KMS-11 (cell line): Measurements from ENCODE around the gene TMEM267.
"Not testable (repeated sequence)": the region's sequence is repeated elsewhere in the genome, so short reads cannot be mapped to it uniquely, and the experiment has no call there.

Source experiments
- H2AFZ ChIP-seq: fragments of 200-600 bp; sonication (generic); 2 replicates; pipeline ENCODE4 v1.6.1; 2016; ENCODE audit warnings: antibody characterized with exemption, mixed run types, low read depth
- H3K27ac ChIP-seq: fragments of 200-600 bp; sonication (generic); 2 replicates; pipeline ENCODE4 v1.6.1; 2016; ENCODE audit warnings: mild to moderate bottlenecking, mixed run types
- H3K27me3 ChIP-seq: fragments of 200-600 bp; sonication (generic); 2 replicates; pipeline ENCODE4 v1.6.1; 2017; ENCODE audit warnings: mild to moderate bottlenecking, low read depth, mixed run types, moderate library complexity; ENCODE audit not compliant: insufficient read depth
- H3K36me3 ChIP-seq: fragments of 200-600 bp; sonication (generic); 2 replicates; pipeline ENCODE4 v1.6.1; 2017; ENCODE audit warnings: mild to moderate bottlenecking, mixed run types; ENCODE audit not compliant: insufficient read depth
- H3K4me1 ChIP-seq: fragments of 200-600 bp; sonication (generic); 2 replicates; pipeline ENCODE4 v1.6.1; 2016; ENCODE audit warnings: mild to moderate bottlenecking, low read depth, mixed run types; ENCODE audit not compliant: poor library complexity, severe bottlenecking
- H3K4me2 ChIP-seq: fragments of 200-600 bp; sonication (generic); 2 replicates; pipeline ENCODE4 v1.7.0; 2016; ENCODE audit warnings: mild to moderate bottlenecking, mixed run types
- H3K4me3 ChIP-seq: fragments of 200-600 bp; sonication (generic); IDR thresholded peaks from 2 replicates; pipeline ENCODE4 v1.6.1; 2017; ENCODE audit warnings: low read depth, low read length, mixed read lengths; ENCODE audit not compliant: insufficient read depth
- H3K79me2 ChIP-seq: fragments of 200-600 bp; sonication (generic); 2 replicates; pipeline ENCODE4 v1.6.1; 2016; ENCODE audit warnings: low read depth, mixed run types; ENCODE audit not compliant: insufficient read depth
- H3K9ac ChIP-seq: fragments of 200-600 bp; sonication (generic); 2 replicates; pipeline ENCODE4 v1.6.1; 2016; ENCODE audit warnings: mild to moderate bottlenecking, mixed run types
- H4K20me1 ChIP-seq: fragments of 200-600 bp; sonication (generic); 2 replicates; pipeline ENCODE4 v1.6.1; 2016; ENCODE audit warnings: mild to moderate bottlenecking, mixed run types; ENCODE audit not compliant: insufficient read depth
- TF ChIP-seq, protein P1 (sequence below): fragments of 200-600 bp; sonication (generic); conservative IDR thresholded peaks from 2 replicates; pipeline ENCODE4 v1.6.1; 2017; ENCODE audit warnings: low read depth, mild to moderate bottlenecking, antibody characterized with exemption, low read length, moderate library complexity, mixed read lengths

TMEM267 gene

DNA sequence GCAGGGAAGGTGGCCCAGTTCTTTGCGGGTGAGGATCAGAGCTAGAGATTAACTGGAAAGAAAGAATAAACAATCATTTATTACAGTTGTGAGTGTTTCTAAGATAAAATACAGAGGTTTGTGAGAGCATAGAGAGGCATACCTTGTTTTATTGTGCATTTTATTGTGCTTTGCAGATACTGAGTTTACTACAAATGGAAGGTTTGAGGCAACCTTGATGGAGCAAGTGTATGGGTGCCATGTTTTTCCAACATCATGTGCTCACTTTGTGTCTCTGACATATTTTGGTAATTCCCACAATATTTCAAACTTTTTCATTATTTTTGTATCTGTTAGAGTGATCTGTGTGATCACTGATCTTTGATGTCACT lies 32.0 kb upstream of the TMEM267 start:
- Histone ChIP-seq H3K4me2 (peak overlapping the region; percentile 85), H4K20me1 (no peaks in the 10 kb centered on the region), H3K27ac (0 out of 2 replicates have a peak overlapping the region, but pooled peaks have one; percentile 78), H2AFZ (peak overlapping the region; percentile 75), H3K27me3 (no peaks in the 10 kb centered on the region), H3K4me3 (no peak overlapping the region), H3K9ac (peak overlapping the region; percentile 73; the same call in 1 of the 2 replicates), H3K79me2 (no peaks in the 10 kb centered on the region), H3K4me1 (peaks cover 10% of the 10 kb centered on the region), H3K36me3 (no peaks in the 10 kb centered on the region)
- TF ChIP-seq, protein P1, sequence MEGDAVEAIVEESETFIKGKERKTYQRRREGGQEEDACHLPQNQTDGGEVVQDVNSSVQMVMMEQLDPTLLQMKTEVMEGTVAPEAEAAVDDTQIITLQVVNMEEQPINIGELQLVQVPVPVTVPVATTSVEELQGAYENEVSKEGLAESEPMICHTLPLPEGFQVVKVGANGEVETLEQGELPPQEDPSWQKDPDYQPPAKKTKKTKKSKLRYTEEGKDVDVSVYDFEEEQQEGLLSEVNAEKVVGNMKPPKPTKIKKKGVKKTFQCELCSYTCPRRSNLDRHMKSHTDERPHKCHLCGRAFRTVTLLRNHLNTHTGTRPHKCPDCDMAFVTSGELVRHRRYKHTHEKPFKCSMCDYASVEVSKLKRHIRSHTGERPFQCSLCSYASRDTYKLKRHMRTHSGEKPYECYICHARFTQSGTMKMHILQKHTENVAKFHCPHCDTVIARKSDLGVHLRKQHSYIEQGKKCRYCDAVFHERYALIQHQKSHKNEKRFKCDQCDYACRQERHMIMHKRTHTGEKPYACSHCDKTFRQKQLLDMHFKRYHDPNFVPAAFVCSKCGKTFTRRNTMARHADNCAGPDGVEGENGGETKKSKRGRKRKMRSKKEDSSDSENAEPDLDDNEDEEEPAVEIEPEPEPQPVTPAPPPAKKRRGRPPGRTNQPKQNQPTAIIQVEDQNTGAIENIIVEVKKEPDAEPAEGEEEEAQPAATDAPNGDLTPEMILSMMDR, result no peak

DNA sequence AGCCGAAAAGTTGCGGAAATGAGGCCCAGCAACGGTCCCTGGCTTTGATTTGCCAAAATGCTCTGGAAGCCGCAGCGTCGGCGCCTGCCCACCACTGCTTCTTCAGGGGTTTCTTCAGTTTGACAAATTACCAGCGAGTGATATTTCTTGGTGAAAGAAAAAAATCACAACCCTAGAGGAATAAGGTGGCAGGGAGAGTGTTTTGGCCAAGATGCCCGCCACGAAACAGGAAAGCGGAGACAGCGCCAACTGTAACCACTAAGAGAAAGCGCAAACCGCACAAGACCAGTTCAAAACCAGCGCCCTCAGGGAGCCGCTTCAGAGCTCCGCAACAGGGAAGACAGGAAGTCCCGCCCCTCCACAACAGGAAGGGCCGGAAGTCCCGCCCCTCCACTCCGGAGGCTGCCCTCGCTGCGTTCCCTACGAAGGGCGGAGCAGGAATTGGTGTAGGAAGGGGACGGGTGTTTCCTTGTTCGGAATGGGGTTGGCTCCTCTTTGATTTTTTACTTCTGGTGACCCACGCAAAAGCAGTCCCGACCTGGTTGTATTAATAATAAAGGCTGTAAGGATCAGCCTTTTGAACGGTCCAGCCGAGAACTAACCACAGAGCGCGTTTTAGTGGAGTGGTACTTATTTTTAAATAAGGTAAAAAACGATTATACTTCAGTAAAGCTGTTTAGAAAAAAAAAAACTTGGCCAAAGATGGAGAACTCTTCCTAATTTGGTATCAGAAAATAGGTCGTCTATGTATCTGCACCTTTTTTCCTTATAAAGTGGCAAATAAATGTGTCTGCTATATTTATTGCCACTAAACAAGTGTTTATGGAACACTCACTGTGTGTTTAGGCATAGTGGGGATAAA lies 31.4 kb upstream of the TMEM267 start, which contains the start of gene C5orf34:
TSS of gene C5orf34 (minus strand) at position 333 of the 862 bp plus-strand sequence. CDS start 5,809 bp downstream, outside the sequence.
- Histone ChIP-seq H3K4me3 (no peak within 1 kb of the TSS), H3K9ac (peak within 1 kb of the TSS; percentile 73), H3K36me3 (no peaks in the 10 kb centered on the region), H4K20me1 (no peaks in the 10 kb centered on the region), H3K27ac (peak within 1 kb of the TSS; percentile 78), H3K79me2 (no peaks in the 10 kb centered on the region), H3K4me2 (peak within 1 kb of the TSS; percentile 92), H3K4me1 (peaks cover 10% of the 10 kb centered on the region), H2AFZ (peak within 1 kb of the TSS; percentile 75), H3K27me3 (no peaks in the 10 kb centered on the region)
- TF ChIP-seq, protein P1, result no peak

DNA sequence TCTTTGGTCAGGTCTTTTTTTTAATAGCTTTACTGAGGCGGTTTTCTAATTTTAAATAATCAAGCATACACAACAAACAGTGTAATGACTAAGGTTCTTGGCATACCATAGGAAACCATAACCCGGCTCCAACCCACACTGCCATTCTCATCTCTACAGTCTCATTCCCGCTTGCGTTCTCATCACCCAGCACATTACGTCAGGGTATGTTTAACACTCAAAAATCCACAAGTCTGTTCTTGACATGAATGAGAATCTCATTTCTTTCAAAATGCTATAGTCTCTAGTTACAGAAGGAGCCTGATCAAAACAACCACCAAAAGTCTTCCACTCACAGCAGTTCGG lies 30.8 kb upstream of the TMEM267 start:
- Histone ChIP-seq H3K4me3 (no peak overlapping the region), H3K27ac (peak overlapping the region; percentile 78), H2AFZ (peak overlapping the region; percentile 75), H4K20me1 (no peaks in the 10 kb centered on the region), H3K27me3 (no peaks in the 10 kb centered on the region), H3K79me2 (no peaks in the 10 kb centered on the region), H3K4me1 (peaks cover 10% of the 10 kb centered on the region), H3K4me2 (peak overlapping the region; percentile 92), H3K36me3 (no peaks in the 10 kb centered on the region), H3K9ac (peak overlapping the region; percentile 73)
- TF ChIP-seq, protein P1, result no peak

DNA sequence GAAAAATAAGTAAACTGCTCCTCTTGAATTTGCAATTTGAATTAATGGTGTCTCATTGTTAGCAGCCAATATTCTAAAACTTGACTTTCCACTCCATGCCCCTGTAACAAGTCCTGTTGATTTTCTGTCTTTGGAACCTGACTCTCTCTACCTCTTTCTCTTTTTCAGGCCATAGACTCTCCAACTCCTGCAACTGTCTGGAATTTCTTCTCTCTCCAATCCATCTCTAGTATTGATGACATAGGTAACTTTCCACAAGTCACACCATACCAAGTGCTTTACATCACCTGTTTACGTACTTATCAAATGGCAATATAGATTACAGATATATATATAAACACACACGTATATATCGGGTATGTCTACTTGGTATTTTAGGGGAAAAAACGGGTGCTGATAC lies 30.4 kb upstream of the TMEM267 start:
- H3K4me3 ChIP-seq, result no peak overlapping the region
- H4K20me1 ChIP-seq, result no peaks in the 10 kb centered on the region
- H2AFZ ChIP-seq, result peak overlapping the region; percentile 75
- no peaks in the 10 kb centered on the region for H3K79me2 ChIP-seq
- H3K4me2 ChIP-seq, result peak overlapping the region; percentile 92
- H3K9ac ChIP-seq, result peak overlapping the region; percentile 73; the same call in 1 of the 2 replicates
- no peaks in the 10 kb centered on the region for H3K27me3 ChIP-seq
- H3K36me3 ChIP-seq, result no peaks in the 10 kb centered on the region
- peak overlapping the region; percentile 78; the same call in 1 of the 2 replicates for H3K27ac ChIP-seq
- TF ChIP-seq, protein P1, result no peak
- peaks cover 10% of the 10 kb centered on the region for H3K4me1 ChIP-seq

DNA sequence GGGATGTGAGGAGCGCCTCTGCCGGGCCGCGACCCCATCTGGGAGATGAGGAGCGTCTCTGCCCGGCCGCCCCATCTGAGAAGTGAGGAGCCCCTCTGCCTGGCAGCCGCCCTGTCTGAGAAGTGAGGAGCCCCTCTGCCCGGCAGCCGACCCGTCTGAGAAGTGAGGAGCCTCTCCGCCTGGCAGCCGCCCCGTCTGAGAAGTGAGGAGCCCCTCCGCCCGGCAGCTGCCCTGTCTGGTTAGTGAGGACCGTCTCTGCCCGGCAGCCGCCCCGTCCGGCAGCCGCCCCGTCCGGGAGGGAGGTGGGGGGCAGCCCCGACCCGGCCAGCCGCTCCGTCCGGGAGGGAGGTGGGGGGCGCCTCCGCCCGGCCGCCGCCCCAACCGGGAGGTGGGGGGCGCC lies 27.4 kb upstream of the TMEM267 start:
- not testable (repeated sequence) for H3K79me2 ChIP-seq, H3K4me2 ChIP-seq, H2AFZ ChIP-seq, H4K20me1 ChIP-seq, H3K4me3 ChIP-seq, H3K36me3 ChIP-seq, H3K27me3 ChIP-seq, H3K9ac ChIP-seq, H3K27ac ChIP-seq
- H3K4me1 ChIP-seq, result peaks cover 10% of the 10 kb centered on the region
